Measurements from ENCODE around the gene SOX13.

SOX13 gene

GRCh38 chr1:204112876-204113730, 40.2 kb downstream of the SOX13 start:
- H3K4me3 ChIP-seq (IDR thresholded peaks at IDR 0.05; ENCODE audit: insufficient read depth, low read depth, low read length) = no peak overlapping the region
- H3K4me2 ChIP-seq = no peak overlapping the region
- no peaks in the 10 kb centered on the region for H4K20me1 ChIP-seq (ENCODE audit: insufficient read depth)
- H3K79me2 ChIP-seq (ENCODE audit: insufficient read depth, low read depth) = no peaks in the 10 kb centered on the region
- TF ChIP-seq CTCF (conservative IDR thresholded peaks at IDR 0.05; ENCODE audit: low read depth, low read length) = no peak
- H3K27me3 ChIP-seq (ENCODE audit: insufficient read depth, low read depth) = no peaks in the 10 kb centered on the region
- H2AFZ ChIP-seq (ENCODE audit: low read depth) = no peak overlapping the region
- no peak overlapping the region for H3K27ac ChIP-seq
- H3K4me1 ChIP-seq (ENCODE audit: low read depth, poor library complexity, severe bottlenecking) = no peaks in the 10 kb centered on the region
- no peaks in the 10 kb centered on the region for H3K36me3 ChIP-seq (ENCODE audit: insufficient read depth)
- H3K9ac ChIP-seq = no peak overlapping the region

GRCh38 chr1:204113896-204114295, 41.0 kb downstream of the SOX13 start:
- Histone ChIP-seq H3K4me1 (ENCODE audit: low read depth, poor library complexity, severe bottlenecking) (no peaks in the 10 kb centered on the region), H4K20me1 (ENCODE audit: insufficient read depth) (no peaks in the 10 kb centered on the region), H3K27ac (no peak overlapping the region), H3K4me3 (IDR thresholded peaks at IDR 0.05; ENCODE audit: insufficient read depth, low read depth, low read length) (no peak overlapping the region), H3K36me3 (ENCODE audit: insufficient read depth) (no peaks in the 10 kb centered on the region), H3K9ac (no peak overlapping the region), H3K4me2 (no peak overlapping the region), H3K27me3 (ENCODE audit: insufficient read depth, low read depth) (no peaks in the 10 kb centered on the region), H3K79me2 (ENCODE audit: insufficient read depth, low read depth) (no peaks in the 10 kb centered on the region), H2AFZ (ENCODE audit: low read depth) (no peak overlapping the region)
- no peak for TF ChIP-seq CTCF (conservative IDR thresholded peaks at IDR 0.05; ENCODE audit: low read depth, low read length)

GRCh38 chr1:204114606-204115005, 41.7 kb downstream of the SOX13 start:
- Histone ChIP-seq H4K20me1 (ENCODE audit: insufficient read depth) (no peaks in the 10 kb centered on the region), H3K36me3 (ENCODE audit: insufficient read depth) (no peaks in the 10 kb centered on the region), H3K27me3 (ENCODE audit: insufficient read depth, low read depth) (no peaks in the 10 kb centered on the region), H3K27ac (no peak overlapping the region), H3K4me1 (ENCODE audit: low read depth, poor library complexity, severe bottlenecking) (no peaks in the 10 kb centered on the region), H2AFZ (ENCODE audit: low read depth) (no peak overlapping the region), H3K79me2 (ENCODE audit: insufficient read depth, low read depth) (no peaks in the 10 kb centered on the region), H3K4me3 (IDR thresholded peaks at IDR 0.05; ENCODE audit: insufficient read depth, low read depth, low read length) (no peak overlapping the region), H3K9ac (no peak overlapping the region), H3K4me2 (no peak overlapping the region)
- TF ChIP-seq CTCF (conservative IDR thresholded peaks at IDR 0.05; ENCODE audit: low read depth, low read length) = no peak

- H3K27me3 ChIP-seq (ENCODE audit: insufficient read depth, low read depth) = no peaks in the 10 kb centered on the region
- H3K4me2 ChIP-seq = no peak overlapping the region
- no peak for TF ChIP-seq CTCF (conservative IDR thresholded peaks at IDR 0.05; ENCODE audit: low read depth, low read length)
- H3K4me1 ChIP-seq (ENCODE audit: low read depth, poor library complexity, severe bottlenecking) = no peaks in the 10 kb centered on the region
- no peak overlapping the region for H3K27ac ChIP-seq
- H3K9ac ChIP-seq = no peak overlapping the region
- no peaks in the 10 kb centered on the region for H4K20me1 ChIP-seq (ENCODE audit: insufficient read depth)
- no peak overlapping the region for H2AFZ ChIP-seq (ENCODE audit: low read depth)
- no peak overlapping the region for H3K4me3 ChIP-seq (IDR thresholded peaks at IDR 0.05; ENCODE audit: insufficient read depth, low read depth, low read length)
- no peaks in the 10 kb centered on the region for H3K79me2 ChIP-seq (ENCODE audit: insufficient read depth, low read depth)
- no peaks in the 10 kb centered on the region for H3K36me3 ChIP-seq (ENCODE audit: insufficient read depth)
Measured at GRCh38 chr1:204115116-204115515, 42.2 kb downstream of the SOX13 start.
